Mammary epithelial cell (primary cell): ENCODE measurements around the gene OR2V2.

Experiments
- EZH2 ChIP-seq: IDR thresholded peaks from 2 replicates; pipeline ENCODE4 v1.6.1; 2012; ENCODE audit warnings: low read length, inconsistent platforms, borderline replicate concordance
- TF ChIP-seq, protein P1 (sequence below), 2 donors: IDR thresholded peaks in 1 of 2; conservative IDR thresholded peaks in 1 of 2; 2 replicates each; pipeline ENCODE4 v1.5.1; 2011 to 2012; ENCODE audit warnings: inconsistent platforms in 2 of 2, low read length in 2 of 2, mild to moderate bottlenecking in 2 of 2, control low read depth in 1 of 2, low read depth in 1 of 2; ENCODE audit not compliant: insufficient read depth in 1 of 2; ENCODE audit errors: extremely low read depth in 1 of 2

DNA sequence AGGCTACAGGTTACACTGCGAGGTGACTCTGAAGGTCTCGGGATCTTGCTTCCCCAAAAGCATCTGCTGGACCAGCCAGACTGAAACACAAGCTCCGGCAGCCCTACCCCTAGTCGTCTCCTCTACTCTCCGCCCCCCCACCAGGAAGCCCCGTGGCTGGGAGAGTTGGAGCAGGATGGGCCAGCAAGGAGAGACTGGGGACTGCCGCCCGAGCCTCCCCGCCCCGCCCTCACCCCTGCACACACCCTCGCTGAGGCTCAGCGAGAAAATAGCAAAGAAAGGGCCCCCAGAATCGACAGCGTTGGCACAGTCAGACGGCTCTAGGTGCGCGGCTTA is 56.4 kb downstream of the OR2V2 start:
- TF ChIP-seq, protein P1, sequence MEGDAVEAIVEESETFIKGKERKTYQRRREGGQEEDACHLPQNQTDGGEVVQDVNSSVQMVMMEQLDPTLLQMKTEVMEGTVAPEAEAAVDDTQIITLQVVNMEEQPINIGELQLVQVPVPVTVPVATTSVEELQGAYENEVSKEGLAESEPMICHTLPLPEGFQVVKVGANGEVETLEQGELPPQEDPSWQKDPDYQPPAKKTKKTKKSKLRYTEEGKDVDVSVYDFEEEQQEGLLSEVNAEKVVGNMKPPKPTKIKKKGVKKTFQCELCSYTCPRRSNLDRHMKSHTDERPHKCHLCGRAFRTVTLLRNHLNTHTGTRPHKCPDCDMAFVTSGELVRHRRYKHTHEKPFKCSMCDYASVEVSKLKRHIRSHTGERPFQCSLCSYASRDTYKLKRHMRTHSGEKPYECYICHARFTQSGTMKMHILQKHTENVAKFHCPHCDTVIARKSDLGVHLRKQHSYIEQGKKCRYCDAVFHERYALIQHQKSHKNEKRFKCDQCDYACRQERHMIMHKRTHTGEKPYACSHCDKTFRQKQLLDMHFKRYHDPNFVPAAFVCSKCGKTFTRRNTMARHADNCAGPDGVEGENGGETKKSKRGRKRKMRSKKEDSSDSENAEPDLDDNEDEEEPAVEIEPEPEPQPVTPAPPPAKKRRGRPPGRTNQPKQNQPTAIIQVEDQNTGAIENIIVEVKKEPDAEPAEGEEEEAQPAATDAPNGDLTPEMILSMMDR (conservative IDR thresholded peaks at IDR 0.05 in 1 of 2, IDR thresholded peaks at IDR 0.05 in 1 of 2; ENCODE audit: extremely low read depth in 1 of 2, insufficient read depth in 1 of 2, low read depth in 1 of 2, low read length in 2 of 2) = no peak
- no peak for TF ChIP-seq EZH2
